HEK293T (cell line): ENCODE results near the gene METTL21A.

Source experiments
- ELF4 ChIP-seq: fragments of 450-650 bp; IDR thresholded peaks from 2 replicates; pipeline ENCODE4 v1.6.1; 2017; ENCODE audit warnings: antibody characterized with exemption
- FOXA1 ChIP-seq: fragments of 450-650 bp; IDR thresholded peaks from 2 replicates; pipeline ENCODE4 v1.6.1; 2016; ENCODE audit warnings: mild to moderate bottlenecking
- FOXK2 ChIP-seq: fragments of 450-650 bp; IDR thresholded peaks from 2 replicates; pipeline ENCODE4 v1.6.1; 2016; ENCODE audit warnings: mild to moderate bottlenecking
- FOXM1 ChIP-seq: fragments of 450-650 bp; IDR thresholded peaks from 2 replicates; pipeline ENCODE4 v1.6.1; 2017; ENCODE audit warnings: mild to moderate bottlenecking, borderline replicate concordance
- NFRKB ChIP-seq: fragments of 450-650 bp; IDR thresholded peaks from 2 replicates; pipeline ENCODE4 v1.6.1; 2016; ENCODE audit warnings: mild to moderate bottlenecking, moderate library complexity
- SP1 ChIP-seq: fragments of 450-650 bp; IDR thresholded peaks from 2 replicates; pipeline ENCODE4 v1.6.1; 2017
- SUZ12 ChIP-seq: fragments of 450-650 bp; IDR thresholded peaks from 2 replicates; pipeline ENCODE4 v1.6.1; 2016; ENCODE audit warnings: mild to moderate bottlenecking
- TARDBP ChIP-seq: fragments of 450-650 bp; IDR thresholded peaks from 2 replicates; pipeline ENCODE4 v1.6.1; 2016
- ZNF384 ChIP-seq: fragments of 450-650 bp; IDR thresholded peaks from 2 replicates; pipeline ENCODE4 v1.6.1; 2016
- TF ChIP-seq, protein P1 (sequence below): fragments of 450-650 bp; IDR thresholded peaks from 2 replicates; pipeline ENCODE4 v1.6.1; 2016

DNA sequence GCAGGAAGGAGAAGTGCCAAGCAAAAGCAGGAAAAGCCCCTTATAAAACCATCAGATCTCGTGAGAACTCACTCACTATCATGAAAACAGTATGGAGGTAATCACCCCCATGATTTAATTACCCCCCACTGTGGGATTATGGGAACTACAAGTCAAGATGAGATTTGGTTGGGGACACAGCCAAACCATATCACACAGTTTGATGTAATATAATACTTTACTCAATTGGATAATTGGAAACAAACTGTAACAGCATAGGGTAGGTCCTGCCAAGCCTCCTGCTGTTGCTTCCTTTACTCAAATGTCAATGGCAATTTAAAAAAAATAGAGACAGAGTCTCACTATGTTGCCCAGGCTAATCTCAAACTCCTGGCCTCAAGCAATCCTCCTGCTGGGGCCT, 15.5 kb upstream of the METTL21A start:
- TF ChIP-seq SP1: no peak
- no peak for TF ChIP-seq ZNF384
- TF ChIP-seq SUZ12: no peak
- no peak for TF ChIP-seq FOXM1
- TF ChIP-seq, protein P1, sequence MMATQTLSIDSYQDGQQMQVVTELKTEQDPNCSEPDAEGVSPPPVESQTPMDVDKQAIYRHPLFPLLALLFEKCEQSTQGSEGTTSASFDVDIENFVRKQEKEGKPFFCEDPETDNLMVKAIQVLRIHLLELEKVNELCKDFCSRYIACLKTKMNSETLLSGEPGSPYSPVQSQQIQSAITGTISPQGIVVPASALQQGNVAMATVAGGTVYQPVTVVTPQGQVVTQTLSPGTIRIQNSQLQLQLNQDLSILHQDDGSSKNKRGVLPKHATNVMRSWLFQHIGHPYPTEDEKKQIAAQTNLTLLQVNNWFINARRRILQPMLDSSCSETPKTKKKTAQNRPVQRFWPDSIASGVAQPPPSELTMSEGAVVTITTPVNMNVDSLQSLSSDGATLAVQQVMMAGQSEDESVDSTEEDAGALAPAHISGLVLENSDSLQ: no peak
- no peak for TF ChIP-seq FOXA1
- TF ChIP-seq FOXK2: no peak
- TF ChIP-seq ELF4: no peak
- TF ChIP-seq NFRKB: no peak
- TF ChIP-seq TARDBP: no peak
